Cardiac muscle cell (in vitro differentiated cells and primary cell): ENCODE results near the gene FLNB. TPM values are rescaled to one million over a fixed set of nuclear protein-coding genes. Genes with fewer than 3 reads are reported as not detected.

Experiments used
- DNase-seq, 2 donors: peaks; one replicate each; pipeline versions ENCODE4 v3.0.0 to v3.0.0-alpha.2; 2010 to 2017; ENCODE audit warnings: low read depth in 1 of 2, low spot score in 1 of 2
- H3K27ac ChIP-seq: fragments of 200-600 bp; sonication (generic); 2 replicates; pipeline ENCODE4 v1.5.1; 2016
- H3K27me3 ChIP-seq: fragments of 200-600 bp; sonication (generic); 2 replicates; pipeline ENCODE4 v1.6.0; 2016; ENCODE audit warnings: control low read depth
- H3K36me3 ChIP-seq: fragments of 200-600 bp; sonication (generic); 2 replicates; pipeline ENCODE4 v1.5.1; 2016; ENCODE audit warnings: control low read depth
- H3K4me1 ChIP-seq: fragments of 200-600 bp; sonication (generic); 2 replicates; pipeline ENCODE4 v1.8.1; 2017; ENCODE audit warnings: low read depth, mild to moderate bottlenecking, mixed run types
- H3K4me3 ChIP-seq: fragments of 200-600 bp; sonication (generic); 2 replicates; pipeline ENCODE4 v1.5.1; 2016; ENCODE audit warnings: mild to moderate bottlenecking
- H3K9me3 ChIP-seq: fragments of 200-600 bp; sonication (generic); 2 replicates; pipeline ENCODE4 v1.5.1; 2017; ENCODE audit warnings: low read depth, mild to moderate bottlenecking, control low read depth
- polyA plus RNA-seq: library from polyadenylated mRNA; unstranded; fragments of >200 nt; fragmentation: Nextera tagmentation; extraction: Ambion mirVana; gene quantifications from 2 replicates; pipeline ENCODE4 v1.2.1, GENCODE V29; 2016
- total RNA-seq: library from RNA; depleted of rRNA; stranded (reverse); fragments of >200 nt; gene quantifications from 2 replicates; pipeline ENCODE4 v1.2.3, GENCODE V29; 2016
- TF ChIP-seq, protein P1 (sequence below): IDR thresholded peaks from 2 replicates; pipeline ENCODE4 v1.5.1; 2012; ENCODE audit warnings: low read depth, mild to moderate bottlenecking, low read length

The FLNB gene
- total and polyA plus RNA-seq, 2 experiments from 2014 or later: 12.1 to 28.7 TPM

DNA sequence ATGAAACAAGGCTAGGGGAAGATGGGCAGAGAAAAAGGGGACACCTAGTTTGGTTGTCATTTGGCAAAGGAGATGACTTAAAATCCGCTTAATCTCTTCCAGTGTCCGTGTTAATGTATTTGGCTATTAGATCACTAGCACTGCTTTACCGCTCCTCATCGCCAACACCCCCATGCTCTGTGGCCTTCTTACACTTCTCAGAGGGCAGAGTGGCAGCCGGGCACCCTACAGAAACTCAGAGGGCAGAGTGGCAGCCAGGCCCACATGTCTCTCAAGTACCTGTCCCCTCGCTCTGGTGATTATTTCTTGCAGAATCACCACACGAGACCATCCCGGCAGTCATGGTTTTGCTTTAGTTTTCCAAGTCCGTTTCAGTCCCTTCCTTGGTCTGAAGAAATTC lies 162.9 kb downstream of the FLNB start:
- DNase-seq: no peak
- H3K36me3 ChIP-seq: no peaks in the 10 kb centered on the region
- H3K27me3 ChIP-seq: no peaks in the 10 kb centered on the region
- no peak overlapping the region for H3K4me3 ChIP-seq
- H3K4me1 ChIP-seq: peaks cover 10% of the 10 kb centered on the region
- H3K9me3 ChIP-seq: no peaks in the 10 kb centered on the region
- H3K27ac ChIP-seq: no peak overlapping the region
- TF ChIP-seq, protein P1, sequence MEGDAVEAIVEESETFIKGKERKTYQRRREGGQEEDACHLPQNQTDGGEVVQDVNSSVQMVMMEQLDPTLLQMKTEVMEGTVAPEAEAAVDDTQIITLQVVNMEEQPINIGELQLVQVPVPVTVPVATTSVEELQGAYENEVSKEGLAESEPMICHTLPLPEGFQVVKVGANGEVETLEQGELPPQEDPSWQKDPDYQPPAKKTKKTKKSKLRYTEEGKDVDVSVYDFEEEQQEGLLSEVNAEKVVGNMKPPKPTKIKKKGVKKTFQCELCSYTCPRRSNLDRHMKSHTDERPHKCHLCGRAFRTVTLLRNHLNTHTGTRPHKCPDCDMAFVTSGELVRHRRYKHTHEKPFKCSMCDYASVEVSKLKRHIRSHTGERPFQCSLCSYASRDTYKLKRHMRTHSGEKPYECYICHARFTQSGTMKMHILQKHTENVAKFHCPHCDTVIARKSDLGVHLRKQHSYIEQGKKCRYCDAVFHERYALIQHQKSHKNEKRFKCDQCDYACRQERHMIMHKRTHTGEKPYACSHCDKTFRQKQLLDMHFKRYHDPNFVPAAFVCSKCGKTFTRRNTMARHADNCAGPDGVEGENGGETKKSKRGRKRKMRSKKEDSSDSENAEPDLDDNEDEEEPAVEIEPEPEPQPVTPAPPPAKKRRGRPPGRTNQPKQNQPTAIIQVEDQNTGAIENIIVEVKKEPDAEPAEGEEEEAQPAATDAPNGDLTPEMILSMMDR: no peak

DNA sequence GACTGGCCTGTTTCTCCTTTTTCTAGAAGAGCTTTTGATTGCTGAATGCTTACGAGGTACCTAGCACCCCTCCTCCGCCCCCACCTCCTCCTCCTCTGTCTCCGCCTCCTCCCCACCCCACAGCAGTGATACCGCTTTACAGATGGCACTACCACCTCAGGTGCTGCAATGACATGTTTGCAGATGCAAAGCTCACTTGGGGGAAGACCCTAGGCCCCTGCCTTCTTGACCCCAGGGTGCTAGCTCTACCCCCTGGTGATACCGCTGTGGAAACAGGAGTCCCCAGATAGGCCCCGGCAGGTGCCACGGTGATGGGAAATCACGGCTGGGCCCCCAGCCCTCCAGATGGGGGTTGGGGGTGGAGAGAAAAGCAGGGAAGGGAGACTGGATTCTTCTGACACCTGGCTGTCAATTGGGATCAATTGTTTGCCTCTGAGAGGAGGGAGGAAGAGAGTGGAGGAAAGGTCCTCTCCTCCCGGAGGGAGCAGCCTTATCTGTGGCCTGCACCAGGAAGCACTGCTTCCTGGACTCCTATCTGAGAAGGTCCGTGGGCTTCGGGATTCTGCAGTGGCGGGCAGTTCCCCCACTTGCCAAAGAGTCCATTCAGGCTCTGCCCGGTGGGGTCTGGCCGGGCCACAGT lies 164.9 kb downstream of the FLNB start:
- H3K9me3 ChIP-seq: no peaks in the 10 kb centered on the region
- no peak for DNase-seq
- H3K4me3 ChIP-seq: no peak overlapping the region
- no peaks in the 10 kb centered on the region for H3K36me3 ChIP-seq
- no peaks in the 10 kb centered on the region for H3K27me3 ChIP-seq
- TF ChIP-seq, protein P1: no peak
- H3K4me1 ChIP-seq: peaks cover 7% of the 10 kb centered on the region
- no peak overlapping the region for H3K27ac ChIP-seq

DNA sequence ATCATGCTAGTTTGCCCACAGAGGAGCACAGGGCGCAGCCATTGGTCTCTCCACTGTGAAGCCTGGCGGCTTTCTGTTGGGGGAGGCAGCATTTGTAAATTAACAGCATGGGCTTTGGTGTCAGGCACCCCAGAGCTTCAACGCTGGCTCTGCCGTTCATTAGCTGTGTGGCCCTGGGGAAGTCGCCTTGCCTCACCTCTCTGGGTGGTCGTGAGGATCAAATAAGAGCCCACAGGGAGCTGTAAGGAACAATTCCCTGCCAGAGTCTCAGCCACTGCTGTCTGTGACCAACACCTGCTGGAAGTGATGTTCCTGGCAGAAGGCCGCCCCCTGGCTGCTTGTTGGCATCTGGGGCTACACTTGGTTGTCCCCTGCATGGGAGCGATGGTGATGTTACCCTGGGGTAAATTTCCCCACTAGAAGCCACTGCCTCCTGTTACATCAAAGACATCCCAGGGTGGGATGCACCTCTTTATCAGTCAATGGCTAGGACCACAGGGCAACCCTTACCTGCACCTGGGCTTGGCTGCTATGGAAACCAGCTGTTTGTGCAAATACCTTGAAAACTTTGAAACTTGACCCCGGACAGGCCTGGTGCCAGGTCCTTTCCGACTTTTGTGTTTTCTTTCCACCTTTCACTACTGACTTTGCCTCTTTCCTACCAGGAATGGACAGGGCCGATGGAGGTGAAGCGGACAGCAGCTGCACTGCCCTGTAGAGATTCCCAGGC lies 165.6 kb downstream of the FLNB start:
- Histone ChIP-seq H3K27ac (no peak overlapping the region), H3K9me3 (no peaks in the 10 kb centered on the region), H3K4me1 (peaks cover 7% of the 10 kb centered on the region), H3K36me3 (no peaks in the 10 kb centered on the region), H3K4me3 (no peak overlapping the region), H3K27me3 (no peaks in the 10 kb centered on the region)
- TF ChIP-seq, protein P1: peak; percentile 23
- DNase-seq: peak; percentile 24 to 68

DNA sequence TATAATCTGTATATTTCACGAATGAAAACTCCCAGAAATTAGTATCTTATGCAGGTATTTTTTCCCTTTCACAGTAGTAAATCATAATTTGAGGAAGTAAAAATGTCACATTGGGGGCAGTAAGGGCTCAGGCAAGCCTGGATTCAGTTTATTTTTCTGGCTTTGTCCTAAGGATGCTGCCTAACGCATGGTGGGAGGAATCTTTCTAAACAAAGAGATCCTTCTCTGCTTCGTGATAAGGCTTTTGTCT lies 166.9 kb downstream of the FLNB start:
- TF ChIP-seq, protein P1: no peak

DNA sequence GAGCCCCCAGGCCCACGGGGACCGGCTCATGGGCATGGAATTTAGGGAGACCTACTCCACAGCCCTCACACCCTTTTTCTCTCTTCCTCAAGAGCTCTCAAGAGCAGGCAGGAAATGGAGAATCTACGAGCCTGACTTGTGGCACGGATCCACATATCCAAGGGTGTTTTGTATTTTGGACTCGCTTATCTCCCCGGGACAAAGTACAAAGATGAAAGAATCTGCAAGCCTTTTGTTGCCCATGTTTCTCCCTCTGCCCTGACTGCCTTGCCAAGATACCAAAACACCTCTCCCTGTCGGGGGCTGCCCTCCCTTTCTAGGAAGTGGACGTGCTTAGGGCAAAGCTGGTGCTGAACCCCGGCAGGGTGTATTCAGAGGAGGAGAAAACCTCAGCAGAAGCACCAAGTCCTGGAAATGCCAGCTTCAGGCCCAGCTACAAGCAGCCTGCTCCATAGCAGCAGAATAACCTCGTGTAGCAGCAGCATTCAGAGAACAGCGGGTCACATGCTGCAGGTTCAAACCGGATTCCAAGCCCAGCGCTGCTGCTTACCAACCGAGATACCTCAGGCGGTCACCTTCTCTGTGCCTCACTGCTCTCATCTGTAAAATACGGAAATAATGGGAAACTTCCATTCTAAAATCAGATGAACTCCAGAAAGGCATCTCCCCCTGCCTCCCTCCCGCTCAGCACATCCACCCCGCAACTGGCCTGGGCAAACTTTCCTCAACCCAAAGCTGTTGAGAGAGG lies 167.4 kb downstream of the FLNB start:
- peak; percentile 20 to 72 for DNase-seq
- Histone ChIP-seq H3K27me3 (no peaks in the 10 kb centered on the region), H3K4me3 (no peak overlapping the region), H3K36me3 (no peaks in the 10 kb centered on the region), H3K4me1 (peaks cover 7% of the 10 kb centered on the region), H3K27ac (peak overlapping the region; percentile 1), H3K9me3 (no peaks in the 10 kb centered on the region)
- TF ChIP-seq, protein P1: no peak

More for the DNA sequence above, 166.9 kb downstream of the FLNB start:
- Histone ChIP-seq H3K9me3 (no peaks in the 10 kb centered on the region), H3K4me3 (no peak overlapping the region), H3K4me1 (peaks cover 7% of the 10 kb centered on the region), H3K27me3 (no peaks in the 10 kb centered on the region), H3K27ac (no peak overlapping the region), H3K36me3 (no peaks in the 10 kb centered on the region)
- no peak for DNase-seq
